Forelimb muscle (tissue), 1 donor: ENCODE measurements around the gene POU3F3. TPM values are rescaled to one million over a fixed set of nuclear protein-coding genes. Genes with fewer than 3 reads are reported as not detected.

ENCODE experiments used
- polyA plus RNA-seq: library from polyadenylated mRNA; unstranded; fragments of 120-200 nt; gene quantifications from one replicate; pipeline ENCODE4 v1.2.1, GENCODE V29; 2013; ENCODE audit not compliant: insufficient read length

The POU3F3 gene
- polyA plus RNA-seq, 1 donor, result 0.13 TPM

Other genes with a start within 250 kb of the POU3F3 start
- gene MRPS9, start 184.0 kb downstream of the POU3F3 start, polyA plus RNA-seq, result 28.3 TPM